Kidney epithelial cell (primary cell): ENCODE data around the gene FOXL1. TPM values are rescaled to one million over a fixed set of nuclear protein-coding genes. Genes with fewer than 3 reads are reported as not detected.

ENCODE experiments used
- DNase-seq: peaks from one replicate; pipeline ENCODE4 v3.0.0-alpha.2; 2010; ENCODE audit warnings: low read depth
- H3K27me3 ChIP-seq: 2 replicates; pipeline ENCODE4 v1.6.0; 2011; ENCODE audit warnings: low read length; ENCODE audit not compliant: control insufficient read depth, insufficient read depth
- H3K36me3 ChIP-seq: 2 replicates; pipeline ENCODE4 v1.5.1; 2011; ENCODE audit warnings: low read length; ENCODE audit not compliant: control insufficient read depth, insufficient read depth
- H3K4me3 ChIP-seq: 2 replicates; pipeline ENCODE4 v1.5.1; 2011; ENCODE audit warnings: low read depth, mild to moderate bottlenecking, control low read depth, low read length
- total RNA-seq: library from RNA; depleted of rRNA; stranded (reverse); fragments of >200 nt; gene quantifications from 2 replicates; pipeline ENCODE4 v1.2.3, GENCODE V29; 2015
- TF ChIP-seq, protein P1 (sequence below): IDR thresholded peaks from 2 replicates; pipeline ENCODE4 v1.5.1; 2011; ENCODE audit warnings: mild to moderate bottlenecking, moderate library complexity, low read length, control low read depth, inconsistent platforms; ENCODE audit not compliant: insufficient read depth, poor library complexity, severe bottlenecking

FOXL1 gene
- total RNA-seq, 1 donor from 2014 or later = 9.0 TPM

DNA sequence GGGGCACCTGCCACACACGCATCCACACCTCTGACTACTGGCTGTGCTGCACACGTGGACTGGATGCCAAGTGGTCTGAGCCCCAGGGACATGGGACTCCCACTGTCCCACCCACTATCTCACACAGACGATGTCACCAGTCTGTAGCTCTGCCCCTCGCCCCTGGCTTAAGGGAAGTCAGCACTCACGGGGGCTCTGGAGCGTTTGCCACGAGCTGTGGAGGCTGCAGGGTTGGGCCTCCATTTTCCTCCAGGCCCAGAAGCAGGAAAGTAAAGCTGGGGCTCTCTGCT lies 45.9 kb upstream of the FOXL1 start:
- Histone ChIP-seq H3K4me3 (no peak overlapping the region), H3K36me3 (no peaks in the 10 kb centered on the region), H3K27me3 (peaks cover 8% of the 10 kb centered on the region)
- DNase-seq = no peak
- TF ChIP-seq, protein P1, sequence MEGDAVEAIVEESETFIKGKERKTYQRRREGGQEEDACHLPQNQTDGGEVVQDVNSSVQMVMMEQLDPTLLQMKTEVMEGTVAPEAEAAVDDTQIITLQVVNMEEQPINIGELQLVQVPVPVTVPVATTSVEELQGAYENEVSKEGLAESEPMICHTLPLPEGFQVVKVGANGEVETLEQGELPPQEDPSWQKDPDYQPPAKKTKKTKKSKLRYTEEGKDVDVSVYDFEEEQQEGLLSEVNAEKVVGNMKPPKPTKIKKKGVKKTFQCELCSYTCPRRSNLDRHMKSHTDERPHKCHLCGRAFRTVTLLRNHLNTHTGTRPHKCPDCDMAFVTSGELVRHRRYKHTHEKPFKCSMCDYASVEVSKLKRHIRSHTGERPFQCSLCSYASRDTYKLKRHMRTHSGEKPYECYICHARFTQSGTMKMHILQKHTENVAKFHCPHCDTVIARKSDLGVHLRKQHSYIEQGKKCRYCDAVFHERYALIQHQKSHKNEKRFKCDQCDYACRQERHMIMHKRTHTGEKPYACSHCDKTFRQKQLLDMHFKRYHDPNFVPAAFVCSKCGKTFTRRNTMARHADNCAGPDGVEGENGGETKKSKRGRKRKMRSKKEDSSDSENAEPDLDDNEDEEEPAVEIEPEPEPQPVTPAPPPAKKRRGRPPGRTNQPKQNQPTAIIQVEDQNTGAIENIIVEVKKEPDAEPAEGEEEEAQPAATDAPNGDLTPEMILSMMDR = no peak

DNA sequence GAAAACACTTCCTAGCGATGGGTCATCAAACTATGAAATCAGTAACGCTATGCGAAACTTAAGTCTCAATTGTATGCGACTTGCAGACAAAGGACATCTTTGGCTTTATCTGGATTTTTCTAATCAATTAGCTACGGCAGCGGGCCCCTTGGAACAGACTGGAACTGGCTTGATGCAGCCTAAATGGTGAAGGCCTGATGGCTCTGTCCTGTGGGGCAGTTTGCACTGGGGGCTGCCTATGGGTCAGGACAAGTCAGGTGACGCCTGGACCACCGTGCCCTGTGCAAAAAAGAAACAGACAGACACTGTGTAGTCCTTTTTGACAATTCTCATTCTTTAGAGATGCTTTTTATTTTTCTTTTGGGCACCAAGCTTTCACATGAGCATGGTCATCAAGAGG lies 45.3 kb upstream of the FOXL1 start:
- no peak overlapping the region for H3K4me3 ChIP-seq
- TF ChIP-seq, protein P1 = no peak
- no peak for DNase-seq
- no peaks in the 10 kb centered on the region for H3K36me3 ChIP-seq
- H3K27me3 ChIP-seq = peaks cover 6% of the 10 kb centered on the region

DNA sequence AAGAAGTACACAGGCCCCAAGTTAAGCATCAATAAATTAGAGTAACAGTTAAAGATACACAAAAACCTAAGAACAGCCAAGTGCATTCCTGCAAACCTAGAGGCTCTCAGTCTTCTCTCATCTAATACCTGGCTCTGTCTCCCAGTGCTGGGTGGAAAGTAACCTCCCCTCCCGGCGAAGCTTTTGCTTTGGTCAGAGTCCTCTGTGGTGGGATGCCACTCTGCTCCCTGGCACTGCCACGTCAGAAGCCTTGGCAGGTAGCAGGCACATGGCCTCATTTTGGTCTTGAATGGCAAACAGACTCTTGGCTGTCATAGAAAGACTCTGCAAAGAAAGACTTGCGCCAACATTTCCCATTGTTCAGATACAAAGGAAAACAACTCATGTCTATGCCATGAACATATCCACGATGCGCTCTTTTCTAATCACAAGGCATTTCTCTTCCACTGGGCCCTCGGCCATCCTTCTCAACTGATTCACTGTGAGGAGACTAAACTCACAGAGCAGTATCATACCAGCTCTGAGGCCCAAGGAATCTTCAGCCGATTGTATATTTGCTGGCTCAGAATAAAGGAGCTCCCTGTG lies 44.5 kb upstream of the FOXL1 start:
- no peak for DNase-seq
- Histone ChIP-seq H3K4me3 (no peak overlapping the region), H3K36me3 (no peaks in the 10 kb centered on the region), H3K27me3 (no peaks in the 10 kb centered on the region)
- TF ChIP-seq, protein P1 = no peak

DNA sequence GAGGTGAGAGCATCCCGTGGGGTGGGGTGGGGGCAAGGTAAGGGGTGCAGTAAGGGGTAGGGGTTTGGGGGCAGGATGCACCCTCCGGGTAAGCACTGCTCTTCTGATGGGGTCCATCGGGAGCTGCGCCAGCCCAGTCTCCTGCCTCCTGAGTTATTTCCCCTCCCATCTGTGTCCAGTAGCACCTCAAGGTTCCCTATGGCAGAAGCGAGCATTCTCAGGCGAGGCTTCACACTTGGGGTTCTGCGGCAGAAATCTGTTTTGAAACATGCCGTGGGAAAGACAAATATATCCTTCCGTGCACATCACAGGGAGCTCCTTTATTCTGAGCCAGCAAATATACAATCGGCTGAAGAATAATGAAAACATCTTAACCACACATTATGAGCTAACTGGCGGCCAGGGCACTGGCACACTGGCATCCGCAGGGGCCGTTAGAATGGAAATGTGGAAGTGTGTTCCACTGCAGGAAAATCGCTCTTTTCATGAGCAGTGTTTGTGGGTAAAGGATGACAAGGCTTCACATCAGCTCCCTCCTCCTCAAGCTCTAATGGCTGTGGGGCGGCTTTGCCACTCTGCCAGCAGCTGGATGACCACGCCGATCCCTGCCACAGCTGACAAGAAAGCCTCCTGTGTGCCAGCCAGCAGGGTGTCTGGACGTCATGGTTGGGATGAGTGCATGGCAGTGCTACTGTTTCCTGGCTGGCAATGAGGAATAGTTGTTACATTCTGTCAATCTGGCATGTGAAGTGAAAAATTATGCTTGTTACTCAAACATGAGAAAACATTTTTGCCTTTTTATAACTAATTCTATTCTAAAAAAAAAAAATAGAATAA lies 43.4 kb upstream of the FOXL1 start:
- TF ChIP-seq, protein P1 = no peak
- Histone ChIP-seq H3K36me3 (peaks cover 1% of the 10 kb centered on the region), H3K27me3 (no peaks in the 10 kb centered on the region), H3K4me3 (no peak overlapping the region)
- no peak for DNase-seq

DNA sequence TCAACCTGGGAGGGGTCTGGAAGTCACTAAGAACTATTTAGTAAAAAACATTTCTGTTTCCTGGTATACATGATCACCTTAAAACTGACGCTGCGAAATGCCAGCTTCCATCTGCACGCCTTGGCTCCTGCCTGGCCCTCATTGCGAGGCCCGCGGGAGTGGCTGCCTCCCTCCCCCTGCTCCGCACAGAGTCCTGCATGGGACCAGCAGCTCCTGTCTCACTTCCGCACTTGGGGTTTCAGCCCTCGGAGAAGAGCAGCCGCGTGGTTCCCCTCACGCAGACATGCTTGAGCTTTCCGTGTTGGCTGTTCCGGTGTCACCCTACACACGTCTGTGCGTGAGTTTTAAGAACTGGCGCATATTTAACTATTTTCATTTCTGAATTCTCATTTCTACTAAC lies 41.7 kb upstream of the FOXL1 start:
- TF ChIP-seq, protein P1 = no peak
- Histone ChIP-seq H3K27me3 (no peaks in the 10 kb centered on the region), H3K36me3 (peaks cover 1% of the 10 kb centered on the region), H3K4me3 (no peak overlapping the region)
- DNase-seq = no peak

DNA sequence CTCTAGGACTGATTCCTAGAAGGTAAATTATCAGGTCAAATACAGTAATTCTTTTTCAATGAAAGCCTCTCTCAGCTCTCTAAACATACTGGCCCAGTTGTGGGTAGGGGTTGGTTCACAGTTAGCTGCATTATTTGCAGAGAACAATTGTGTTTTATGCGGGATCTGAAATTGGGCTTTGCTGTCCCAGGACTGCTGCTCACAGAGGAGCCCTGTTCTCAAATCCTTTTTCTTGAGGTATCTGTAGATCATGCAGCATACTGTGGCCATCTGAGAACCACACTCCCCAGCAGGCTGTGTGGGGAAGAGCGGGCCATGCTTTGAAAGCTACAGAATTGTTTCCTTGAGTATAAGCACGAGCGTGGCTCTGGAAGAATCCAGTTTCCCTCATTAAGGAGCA lies 40.9 kb upstream of the FOXL1 start:
- TF ChIP-seq, protein P1 = no peak
- peaks cover 1% of the 10 kb centered on the region for H3K36me3 ChIP-seq
- H3K27me3 ChIP-seq = no peaks in the 10 kb centered on the region
- H3K4me3 ChIP-seq = no peak overlapping the region
- no peak for DNase-seq
